GM19043 (cell line): ENCODE measurements around the gene RIT1.

ENCODE experiments used
- ATAC-seq: cut with Tn5 transposase; IDR thresholded peaks from one replicate; pipeline ENCODE4 v1.9.1; 2021; ENCODE audit warnings: low read depth; ENCODE audit not compliant: unreplicated experiment

The RIT1 gene, protein sequence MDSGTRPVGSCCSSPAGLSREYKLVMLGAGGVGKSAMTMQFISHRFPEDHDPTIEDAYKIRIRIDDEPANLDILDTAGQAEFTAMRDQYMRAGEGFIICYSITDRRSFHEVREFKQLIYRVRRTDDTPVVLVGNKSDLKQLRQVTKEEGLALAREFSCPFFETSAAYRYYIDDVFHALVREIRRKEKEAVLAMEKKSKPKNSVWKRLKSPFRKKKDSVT

DNA sequence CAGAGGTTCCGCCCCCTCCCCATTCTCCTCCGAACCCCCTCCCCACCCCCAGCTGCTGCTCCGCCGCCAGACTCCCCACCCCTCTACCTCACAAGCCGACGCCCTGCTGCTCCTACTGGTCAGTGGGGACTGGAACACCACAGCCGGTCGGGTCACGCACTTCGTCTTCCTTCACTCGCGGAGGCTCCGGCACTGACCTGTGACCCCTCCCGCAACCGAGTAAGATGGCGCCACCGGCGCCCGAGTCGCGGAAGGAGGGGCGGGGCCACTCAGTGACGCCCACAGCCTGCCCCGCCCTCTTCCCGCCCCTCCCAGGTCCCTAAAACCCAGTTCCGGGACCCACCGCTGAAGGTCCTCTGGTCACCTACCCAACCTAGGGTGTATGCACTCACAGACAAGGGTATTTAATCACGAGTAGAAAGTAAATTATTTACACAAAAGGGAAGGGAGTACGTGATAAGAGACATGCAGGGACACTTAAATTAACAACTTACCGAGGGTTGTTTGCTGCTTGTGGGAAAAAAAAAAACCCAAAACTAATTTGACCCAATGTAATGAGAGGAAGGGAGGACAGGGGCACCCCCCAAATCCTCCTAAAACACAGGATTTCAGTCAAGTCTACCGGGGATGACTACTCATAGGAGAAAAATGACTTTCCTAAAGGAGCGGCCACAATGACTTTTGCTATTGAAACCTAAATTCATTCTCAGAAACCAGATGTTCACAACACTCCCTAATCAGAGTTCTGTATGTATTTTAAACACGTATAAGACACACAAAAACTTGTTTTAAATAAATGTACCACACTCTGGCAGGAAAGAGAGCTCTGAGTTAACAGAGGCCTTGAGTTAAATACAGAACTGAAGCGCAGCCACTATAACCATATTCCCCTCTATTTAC, at the start of gene RIT1:
TSS of gene RIT1 (minus strand) at position 194 of the 900 bp plus-strand sequence. CDS start 588 bp downstream, outside the sequence.
- peak; percentile 74 for ATAC-seq

DNA sequence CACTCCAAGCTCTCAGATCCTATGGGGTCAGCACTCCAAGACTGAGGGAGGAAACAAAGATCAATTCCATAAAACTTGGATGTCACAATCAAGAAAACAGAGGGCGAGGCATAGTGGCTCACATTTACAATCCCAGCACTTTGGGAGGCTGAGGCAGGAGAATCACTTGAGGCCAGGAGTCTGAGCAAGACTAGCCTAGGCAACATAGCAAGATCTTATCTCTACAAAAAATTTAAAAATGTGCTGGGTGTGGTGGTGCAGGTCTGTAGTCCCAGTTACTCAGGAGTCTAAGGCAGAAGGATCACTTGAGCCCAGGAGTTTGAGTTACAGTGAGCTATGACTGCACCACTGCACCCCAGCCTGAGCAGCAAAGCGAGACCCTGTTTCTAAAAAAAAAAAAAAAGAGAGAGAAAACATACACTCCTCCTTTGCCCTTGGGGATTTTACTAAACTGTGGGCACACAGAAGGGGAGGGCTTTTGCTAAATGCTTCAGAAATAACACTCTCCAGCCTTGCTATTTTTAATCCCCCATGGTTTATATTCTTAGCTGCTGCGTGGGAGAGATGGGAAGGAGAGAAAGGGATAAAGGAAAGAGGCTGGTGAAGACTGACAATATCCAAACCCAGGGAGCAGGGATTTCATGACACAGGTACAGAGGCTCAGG, 49.1 kb upstream of the RIT1 start:
- ATAC-seq, result no peak

- ATAC-seq, result no peak
These were observed 46.3 kb upstream of the RIT1 start for GRCh38 chr1:155957411-155957915.

- ATAC-seq, result no peak
These were observed 43.5 kb upstream of the RIT1 start for GRCh38 chr1:155954645-155955044.

DNA sequence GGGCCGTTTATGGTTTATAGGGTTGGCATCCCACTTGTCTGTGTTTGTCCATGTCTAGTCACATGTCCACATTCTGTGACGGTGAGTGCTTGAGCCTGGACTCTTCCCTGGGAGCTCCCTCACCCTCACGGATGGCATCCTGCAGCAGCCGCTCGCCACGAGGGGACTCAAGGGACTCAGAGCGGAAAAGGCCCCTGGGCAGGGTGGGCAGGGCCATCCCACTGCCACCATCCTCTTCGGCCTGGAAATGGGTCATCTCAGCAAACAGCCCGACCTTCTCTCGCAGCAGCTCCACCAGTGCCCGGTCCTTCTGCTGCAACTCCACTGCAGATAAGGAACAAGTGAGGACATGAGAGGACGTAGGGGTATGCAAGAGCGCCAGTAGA, 41.3 kb upstream of the RIT1 start:
- no peak for ATAC-seq

DNA sequence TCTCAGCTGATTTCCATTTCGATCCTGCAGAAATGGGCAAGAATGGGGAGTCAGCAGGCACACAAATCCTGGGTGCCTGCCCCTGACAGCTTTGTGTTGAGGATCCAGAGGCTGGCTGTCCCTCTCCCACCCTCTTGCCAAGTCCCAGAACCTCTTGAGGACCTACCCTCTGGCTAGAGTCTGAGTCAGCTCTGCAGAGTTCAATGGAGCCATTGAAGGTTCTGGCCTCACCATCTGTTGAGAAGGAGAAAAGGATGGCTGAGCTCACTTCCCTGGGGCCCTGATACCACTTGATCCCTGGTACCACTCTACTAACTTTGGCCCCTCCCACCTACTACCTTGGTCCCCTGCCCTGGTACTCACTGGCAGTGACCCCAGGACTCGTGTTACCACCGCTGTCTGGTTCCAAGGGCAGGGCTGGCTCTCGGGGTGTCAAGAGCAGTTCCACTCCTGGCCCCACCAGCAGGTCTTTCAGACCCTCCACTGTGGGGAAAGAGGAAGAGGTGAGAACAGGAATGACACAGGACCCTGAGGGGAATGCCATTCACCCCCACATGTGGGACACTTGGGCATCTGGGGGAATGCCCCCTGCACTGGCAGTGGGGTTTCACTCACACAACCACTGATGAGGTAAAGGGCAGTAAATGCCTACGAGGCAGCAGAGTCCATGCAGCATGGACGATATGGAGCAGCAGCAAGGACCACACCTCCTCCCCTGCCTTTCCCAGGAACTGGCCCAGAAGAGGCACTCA, 40.8 kb upstream of the RIT1 start:
- no peak for ATAC-seq

- ATAC-seq, result no peak
These were observed 39.7 kb upstream of the RIT1 start for GRCh38 chr1:155950829-155951228.

DNA sequence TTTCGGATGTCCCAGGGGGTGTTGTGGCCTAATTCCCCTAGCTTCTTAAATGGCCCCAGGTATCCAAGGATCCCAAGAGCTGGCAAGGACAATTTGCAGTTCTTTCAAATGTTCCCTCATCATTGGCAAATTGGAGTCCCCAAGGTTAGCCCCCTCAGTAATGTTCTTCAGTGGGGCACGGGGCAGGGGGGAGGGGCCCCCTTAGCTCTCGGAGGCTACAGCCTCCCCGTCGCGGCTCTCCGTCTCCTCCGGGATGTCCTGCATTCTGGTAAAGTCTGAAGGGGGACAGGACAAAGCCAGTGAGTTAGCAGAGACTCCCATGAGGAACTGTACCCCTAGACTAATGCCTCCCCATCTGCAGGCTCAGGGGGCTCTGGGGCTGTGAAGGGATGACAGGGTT, 36.6 kb upstream of the RIT1 start:
- no peak for ATAC-seq

- no peak for ATAC-seq
These were observed 36.1 kb upstream of the RIT1 start for GRCh38 chr1:155947292-155947691.

DNA sequence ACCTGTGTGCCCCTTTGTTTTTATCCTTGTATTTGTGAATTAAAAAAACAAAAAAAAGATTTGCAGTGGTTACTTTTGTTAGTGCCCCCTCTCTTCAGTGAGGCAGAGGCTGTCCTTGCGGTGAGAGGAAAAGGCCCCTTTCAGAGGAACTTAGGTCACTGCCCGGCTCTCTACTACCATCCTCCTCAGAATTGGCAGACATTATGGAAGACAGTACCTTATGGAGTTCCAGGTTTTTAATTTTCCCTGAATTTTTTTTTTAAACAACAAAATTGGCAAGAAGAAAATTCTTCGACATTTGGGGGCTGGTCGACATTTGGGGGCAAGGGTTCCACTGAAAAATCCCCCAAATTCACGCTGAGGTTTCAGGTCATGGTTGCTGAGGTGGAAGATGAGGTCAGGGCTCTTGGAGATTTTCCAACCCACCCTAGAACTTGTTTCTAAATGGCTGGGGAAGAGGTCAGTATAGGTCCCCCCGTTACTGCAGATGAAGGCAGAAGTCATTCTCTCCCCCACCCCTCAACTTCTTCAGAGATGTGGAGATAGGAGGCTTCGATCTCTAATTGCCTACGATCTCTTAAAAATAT, 35.6 kb upstream of the RIT1 start:
- ATAC-seq, result peak; percentile 16

DNA sequence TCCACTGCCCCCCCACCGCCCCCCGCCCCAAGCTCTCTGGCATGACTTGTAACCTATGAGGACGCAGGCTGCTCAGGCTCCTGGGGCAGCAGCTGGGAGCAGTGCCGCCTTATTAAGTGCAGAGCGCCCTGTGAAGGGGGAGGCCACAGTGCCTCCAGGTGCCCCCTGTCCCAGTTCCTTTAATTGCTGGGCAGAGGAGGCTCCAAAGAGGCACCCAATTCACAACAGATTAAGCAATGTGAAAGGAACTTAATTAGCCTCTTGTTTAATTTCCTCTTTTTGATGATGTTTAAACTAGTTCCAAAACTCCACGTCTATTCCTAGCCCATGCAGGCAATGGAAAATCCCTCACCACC, 33.3 kb upstream of the RIT1 start:
- no peak for ATAC-seq

DNA sequence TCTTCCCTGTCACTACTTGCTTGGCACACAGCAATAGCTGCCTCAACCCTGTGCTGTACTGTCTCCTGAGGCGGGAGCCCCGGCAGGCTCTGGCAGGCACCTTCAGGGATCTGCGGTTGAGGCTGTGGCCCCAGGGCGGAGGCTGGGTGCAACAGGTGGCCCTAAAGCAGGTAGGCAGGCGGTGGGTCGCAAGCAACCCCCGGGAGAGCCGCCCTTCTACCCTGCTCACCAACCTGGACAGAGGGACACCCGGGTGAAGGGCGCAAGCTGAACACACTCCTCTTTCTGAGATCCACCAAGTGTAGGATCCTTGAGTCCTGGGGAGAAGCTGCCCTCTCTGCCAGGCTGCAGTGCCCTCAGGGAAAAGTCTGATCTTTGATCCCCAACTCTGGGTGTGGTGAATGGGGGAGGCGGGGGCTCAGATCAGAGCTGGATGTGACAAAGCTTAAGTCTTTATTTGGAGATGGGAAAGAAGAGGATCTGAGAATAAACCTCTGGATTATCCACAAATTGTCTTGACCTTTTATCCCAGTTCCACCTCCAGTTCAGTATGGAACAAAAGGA, 31.5 kb upstream of the RIT1 start:
- ATAC-seq, result no peak

- no peak for ATAC-seq
These were observed 30.8 kb upstream of the RIT1 start for GRCh38 chr1:155941845-155942531.

- ATAC-seq, result no peak
These were observed 30.1 kb upstream of the RIT1 start, which contains the start of gene RXFP4 for GRCh38 chr1:155940993-155941844. Gene RXFP4, plus strand, starts transcription at chr1:155941638. Its CDS starts 72 bp downstream, at chr1:155941710.

- no peak for ATAC-seq
These were observed 29.4 kb upstream of the RIT1 start for GRCh38 chr1:155940482-155940992.

GRCh38 chr1:155938220-155938627, 27.1 kb upstream of the RIT1 start:
- ATAC-seq, result no peak

- no peak for ATAC-seq
These were observed 23.9 kb upstream of the RIT1 start for GRCh38 chr1:155934936-155935590.
